Endothelial cell of umbilical vein (primary cell): Measurements from ENCODE around the gene IL31RA. TPM values are rescaled to one million over a fixed set of nuclear protein-coding genes. Genes with fewer than 3 reads are reported as not detected.

Source experiments
- BruUV-seq: library from RNA; stranded (reverse); fragments of 400-500 nt; replicated peaks from 2 replicates; lab custom pipeline; 2021; lab: Mats Ljungman, UMichigan
- CTCF ChIA-PET: fragments of 300-600, 350-600 bp; sonication (Branson Sonifier 250); formaldehyde crosslinking; loops from one replicate; lab custom pipeline; 2021; ENCODE audit warnings: antibody characterized with exemption, inconsistent platforms; lab: Charles Lee
- POLR2A ChIA-PET: fragments of 300-600, 350-600 bp; sonication (Branson Sonifier 250); formaldehyde crosslinking; loops from one replicate; lab custom pipeline; 2021; ENCODE audit warnings: antibody characterized with exemption, inconsistent platforms; lab: Charles Lee
- DNase-seq: peaks from one replicate; pipeline ENCODE4 v3.0.0-alpha.2; 2011; ENCODE audit warnings: low read depth, low spot score
- FAIRE-seq: peaks from 2 replicates; lab custom pipeline; 2011; peaks lifted over from hg19 to GRCh38; lab: Jason Lieb, UNC
- H2AFZ ChIP-seq: 2 replicates; pipeline ENCODE4 v1.6.0; 2012; ENCODE audit warnings: low read depth, low read length, control low read depth, inconsistent platforms
- H3K27ac ChIP-seq: 2 replicates; pipeline ENCODE4 v1.5.1; 2011; ENCODE audit warnings: low read depth, mild to moderate bottlenecking, control low read depth, low read length, moderate library complexity; ENCODE audit not compliant: insufficient read depth
- H3K27me3 ChIP-seq, 2 experiments: 2 replicates each; pipeline versions ENCODE4 v1.6.0 to v1.6.1; 2011; ENCODE audit warnings: low read length in 2 of 2, mixed read lengths in 1 of 2; ENCODE audit not compliant: control insufficient read depth in 2 of 2, insufficient read depth in 2 of 2
- H3K36me3 ChIP-seq, 2 experiments: 2 replicates in 1 of 2; 3 replicates in 1 of 2; pipeline ENCODE4 v1.5.1; 2011; ENCODE audit warnings: low read length in 2 of 2, mild to moderate bottlenecking in 1 of 2, moderate library complexity in 1 of 2; ENCODE audit not compliant: control insufficient read depth in 2 of 2, insufficient read depth in 2 of 2; ENCODE audit errors: extremely low read depth in 1 of 2
- H3K4me1 ChIP-seq: 3 replicates; pipeline ENCODE4 v1.5.1; 2011; ENCODE audit warnings: mild to moderate bottlenecking, low read length; ENCODE audit not compliant: control insufficient read depth, insufficient read depth; ENCODE audit errors: extremely low read depth
- H3K4me2 ChIP-seq: 2 replicates; pipeline ENCODE4 v1.6.1; 2011; ENCODE audit warnings: low read length, control low read depth, mixed read lengths; ENCODE audit not compliant: insufficient read depth
- H3K4me3 ChIP-seq, 3 experiments: fragments of 200-600 bp in 1 of 3; sonication (generic), shearing (Covaris generic) in 1 of 3; replicated peaks in 1 of 3; 2 replicates each; pipeline ENCODE4 v1.5.1; 2011 to 2016; ENCODE audit warnings: control low read depth in 3 of 3, low read length in 3 of 3, mild to moderate bottlenecking in 2 of 3, inconsistent platforms in 1 of 3, low read depth in 1 of 3, moderate library complexity in 1 of 3; ENCODE audit not compliant: insufficient read depth in 1 of 3
- H3K79me2 ChIP-seq: 2 replicates; pipeline ENCODE4 v1.6.0; 2012; ENCODE audit warnings: low read length, inconsistent platforms; ENCODE audit not compliant: control insufficient read depth, insufficient read depth
- H3K9ac ChIP-seq: replicated peaks from 2 replicates; pipeline ENCODE3; 2011; ENCODE audit warnings: low read length, control low read depth; ENCODE audit not compliant: insufficient read depth; ENCODE audit errors: extremely low read depth
- H3K9me1 ChIP-seq: replicated peaks from 3 replicates; pipeline ENCODE4 v1.6.0; 2011; ENCODE audit warnings: mild to moderate bottlenecking, low read length; ENCODE audit not compliant: control insufficient read depth, insufficient read depth; ENCODE audit errors: extremely low read depth
- H3K9me3 ChIP-seq: replicated peaks from 2 replicates; pipeline ENCODE4 v1.5.1; 2012; ENCODE audit warnings: low read length, inconsistent platforms; ENCODE audit not compliant: control insufficient read depth, insufficient read depth
- H4K20me1 ChIP-seq: replicated peaks from 2 replicates; pipeline ENCODE3; 2011; ENCODE audit warnings: mild to moderate bottlenecking, low read length; ENCODE audit not compliant: control insufficient read depth, insufficient read depth; ENCODE audit errors: extremely low read depth
- CTCF ChIP-seq, 2 donors: IDR thresholded peaks; 1 replicate in 1 of 2; 2 replicates in 1 of 2; pipeline ENCODE4 v1.5.1; 2011; ENCODE audit warnings: low read length in 2 of 2, mild to moderate bottlenecking in 2 of 2, moderate library complexity in 2 of 2, control low read depth in 1 of 2, inconsistent platforms in 1 of 2, low read depth in 1 of 2; ENCODE audit not compliant: insufficient read depth in 1 of 2; ENCODE audit errors: extremely low read depth in 1 of 2
- EZH2 ChIP-seq: IDR thresholded peaks from 2 replicates; pipeline ENCODE4 v1.6.1; 2012; ENCODE audit warnings: borderline replicate concordance, low read depth, mild to moderate bottlenecking, moderate library complexity, low read length, inconsistent platforms; ENCODE audit not compliant: severe bottlenecking
- FOS ChIP-seq: IDR thresholded peaks from 2 replicates; pipeline ENCODE4 v1.6.1; 2011; ENCODE audit warnings: mild to moderate bottlenecking, low read length, moderate library complexity, borderline replicate concordance; ENCODE audit not compliant: insufficient read depth
- GATA2 ChIP-seq: IDR thresholded peaks from 2 replicates; pipeline ENCODE4 v1.7.0; 2011; ENCODE audit warnings: low read depth, mild to moderate bottlenecking, moderate library complexity, mixed read lengths, low read length; ENCODE audit not compliant: insufficient read length, insufficient read depth
- JUN ChIP-seq: IDR thresholded peaks from 2 replicates; pipeline ENCODE4 v1.6.1; 2011; ENCODE audit warnings: borderline replicate concordance, low read depth; ENCODE audit not compliant: insufficient read length, insufficient read depth
- MAX ChIP-seq: IDR thresholded peaks from 2 replicates; pipeline ENCODE4 v1.6.1; 2011; ENCODE audit not compliant: insufficient read depth, insufficient read length
- MYC ChIP-seq: IDR thresholded peaks from one replicate; pipeline ENCODE4 v1.6.1; 2011; ENCODE audit warnings: mild to moderate bottlenecking, low read depth, low read length
- POLR2A ChIP-seq: IDR thresholded peaks from 2 replicates; pipeline ENCODE4 v1.6.1; 2012; ENCODE audit warnings: low read depth, mild to moderate bottlenecking, control low read depth, low read length
- POLR2AphosphoS5 ChIP-seq: IDR thresholded peaks from 2 replicates; pipeline ENCODE4 v1.6.1; 2012; ENCODE audit warnings: low read depth, mild to moderate bottlenecking, control low read depth, low read length, moderate library complexity; ENCODE audit not compliant: insufficient read depth
- dilution Hi-C: fragments of 300-500 bp; cut with MboI; formaldehyde crosslinking; loops from one replicate; pipeline ENCODE4 v1.15.0; 2019; ENCODE audit warnings: low sequenced_read_pairs; ENCODE audit not compliant: extremely low pct_ligation_motif_present
- intact Hi-C: fragments of 100-400 bp; cut with micrococcal nuclease; formaldehyde crosslinking; loops from one replicate; pipeline ENCODE4 v1.10.0; 2022
- polyA plus RNA-seq, 4 experiments: library from polyadenylated mRNA; depleted of rRNA in 3 of 4; stranded (reverse) in 3 of 4; unstranded in 1 of 4; fragments of >200 nt; gene quantifications; 2 replicates each; pipeline versions ENCODE4 v1.2.1 to v1.2.3, GENCODE V29; 2011 to 2012; ENCODE audit warnings: missing spikeins in 1 of 4
- total RNA-seq: library from RNA; stranded (reverse); gene quantifications from 2 replicates; pipeline ENCODE4 v1.2.3, GENCODE V29; 2021

The IL31RA gene
- total and polyA plus RNA-seq, 2 donors (not counting 3 experiments of a cell fraction or from before 2014, with no cell fraction given) = 0.14 to 0.75 TPM

GRCh38 chr5:55934720-55935119, 83.6 kb downstream of the IL31RA start:
- H2AFZ ChIP-seq = no peak overlapping the region
- H3K4me3 ChIP-seq = no peak overlapping the region
- H3K27ac ChIP-seq = no peak overlapping the region
- BruUV-seq = no TSS peak
- H3K4me1 ChIP-seq = no peaks in the 10 kb centered on the region
- TF ChIP-seq JUN = no peak
- TF ChIP-seq MYC = no peak
- no peak for TF ChIP-seq GATA2
- TF ChIP-seq FOS = no peak
- TF ChIP-seq POLR2A = no peak
- no peak for TF ChIP-seq MAX
- no peak for TF ChIP-seq EZH2
- TF ChIP-seq CTCF (IDR thresholded peaks at IDR 0.05; ENCODE audit: extremely low read depth in 1 of 2, insufficient read depth in 1 of 2, low read depth in 1 of 2, low read length in 2 of 2) = no peak
- no peak for TF ChIP-seq POLR2AphosphoS5
- no peaks in the 10 kb centered on the region for H4K20me1 ChIP-seq
- dilution Hi-C loops (no loop called here), intact Hi-C loops (loop anchor here (10.0 kb wide), 1 partner anchor 900 kb away; no protein-coding TSS in a partner anchor)
- DNase-seq = no peak
- peaks cover 0 to 8% of the 10 kb centered on the region in 2 experiments for H3K36me3 ChIP-seq
- no peak overlapping the region for H3K9ac ChIP-seq
- no peak for FAIRE-seq
- H3K4me2 ChIP-seq = no peak overlapping the region
- no peaks in the 10 kb centered on the region for H3K9me1 ChIP-seq
- H3K27me3 ChIP-seq = no peaks in the 10 kb centered on the region
- POLR2A ChIA-PET = interaction anchor here (1.0 kb wide), 1 partner anchor 189 kb away, joined by 3 read pairs; no protein-coding TSS in a partner anchor
- H3K9me3 ChIP-seq = no peaks in the 10 kb centered on the region
- no peaks in the 10 kb centered on the region for H3K79me2 ChIP-seq
- CTCF ChIA-PET = interaction anchor here (1.0 to 5.2 kb wide), 8 partner anchors 266 to 1204 kb away, joined by 3 to 115 read pairs (median 10); no protein-coding TSS in a partner anchor
